SU-DHL-6 (cell line): ENCODE data around the gene PDE6A.

ENCODE experiments used
- H2AFZ ChIP-seq: fragments of 200-600 bp; sonication (generic); 2 replicates; pipeline ENCODE4 v1.6.1; 2014; ENCODE audit warnings: low read depth, mild to moderate bottlenecking, moderate library complexity, mixed read lengths, antibody characterized with exemption, low read length; ENCODE audit not compliant: severe bottlenecking
- H3F3A ChIP-seq: fragments of 200-600 bp; shearing (Covaris generic); 2 replicates; pipeline ENCODE4 v1.6.0; 2016; ENCODE audit warnings: antibody characterized with exemption, mild to moderate bottlenecking; ENCODE audit not compliant: insufficient read depth
- H3K27ac ChIP-seq: fragments of 200-600 bp; sonication (generic); 2 replicates; pipeline ENCODE4 v1.5.1; 2016; ENCODE audit warnings: low read depth, mild to moderate bottlenecking, low read length, moderate library complexity, mixed read lengths
- H3K27me3 ChIP-seq: fragments of 200-600 bp; sonication (generic), shearing (Covaris generic); 2 replicates; pipeline ENCODE4 v1.6.0; 2014; ENCODE audit warnings: mild to moderate bottlenecking, low read length
- H3K36me3 ChIP-seq: fragments of 200-600 bp; sonication (generic); 2 replicates; pipeline ENCODE4 v1.6.1; 2014; ENCODE audit warnings: mild to moderate bottlenecking, low read length, mixed read lengths
- H3K4me2 ChIP-seq: fragments of 300-600, 200-600 bp; shearing (Covaris generic), sonication (generic); 2 replicates; pipeline ENCODE4 v1.6.0; 2014; ENCODE audit warnings: low read length, low read depth, mild to moderate bottlenecking; ENCODE audit not compliant: poor library complexity, severe bottlenecking
- H3K4me3 ChIP-seq: fragments of 200-600 bp; sonication (generic); 2 replicates; pipeline ENCODE4 v1.5.1; 2014; ENCODE audit warnings: antibody characterized with exemption, low read length, mild to moderate bottlenecking, mixed read lengths; ENCODE audit not compliant: insufficient read depth, poor library complexity, severe bottlenecking
- H3K79me2 ChIP-seq: fragments of 200-600 bp; sonication (generic); 2 replicates; pipeline ENCODE4 v1.6.1; 2014; ENCODE audit warnings: mild to moderate bottlenecking, low read length, moderate library complexity; ENCODE audit not compliant: insufficient read depth
- H3K9ac ChIP-seq: fragments of 200-600 bp; sonication (generic); 2 replicates; pipeline ENCODE4 v1.7.0; 2014; ENCODE audit warnings: mild to moderate bottlenecking, low read length
- H3K9me2 ChIP-seq: fragments of 200-600 bp; sonication (generic); replicated peaks from 2 replicates; pipeline ENCODE4 v1.6.1; 2014; ENCODE audit warnings: low read length; ENCODE audit not compliant: insufficient read depth
- H3K9me3 ChIP-seq: fragments of 200-600 bp; sonication (generic); 2 replicates; pipeline ENCODE4 v1.6.1; 2014; ENCODE audit warnings: low read length, mixed read lengths; ENCODE audit not compliant: insufficient read depth
- H4K20me1 ChIP-seq: fragments of 200-600 bp; sonication (generic); 2 replicates; pipeline ENCODE4 v1.6.1; 2014; ENCODE audit warnings: low read depth, mild to moderate bottlenecking, antibody characterized with exemption, low read length, moderate library complexity, mixed read lengths
- CTCF ChIP-seq: fragments of 200-600 bp; sonication (generic); IDR thresholded peaks from one replicate; pipeline ENCODE4 v1.5.1; 2017; ENCODE audit warnings: antibody characterized with exemption, mild to moderate bottlenecking, low read length, moderate library complexity; ENCODE audit not compliant: insufficient read depth, poor library complexity, severe bottlenecking
- EZH2phosphoT487 ChIP-seq: fragments of 200-600 bp; sonication (generic), shearing (Covaris generic); conservative IDR thresholded peaks from 2 replicates; pipeline ENCODE4 v1.6.1; 2018; ENCODE audit warnings: mild to moderate bottlenecking, antibody characterized with exemption, low read length, moderate library complexity, mixed read lengths

Gene PDE6A

GRCh38 chr5:149922950-149923349 lies 21.6 kb downstream of the PDE6A start:
- Histone ChIP-seq H3K79me2 (no peaks in the 10 kb centered on the region), H2AFZ (no peak overlapping the region), H3K27me3 (0 out of 2 replicates have a peak, but pooled peaks cover 3% of the 10 kb centered on the region), H3K9ac (no peak overlapping the region), H3K9me2 (no peaks in the 10 kb centered on the region), H4K20me1 (no peaks in the 10 kb centered on the region), H3K36me3 (no peaks in the 10 kb centered on the region), H3K4me3 (no peak overlapping the region), H3K27ac (no peak overlapping the region), H3K9me3 (no peaks in the 10 kb centered on the region), H3F3A (no peaks in the 10 kb centered on the region), H3K4me2 (no peak overlapping the region)
- TF ChIP-seq CTCF (no peak), EZH2phosphoT487 (no peak)

DNA sequence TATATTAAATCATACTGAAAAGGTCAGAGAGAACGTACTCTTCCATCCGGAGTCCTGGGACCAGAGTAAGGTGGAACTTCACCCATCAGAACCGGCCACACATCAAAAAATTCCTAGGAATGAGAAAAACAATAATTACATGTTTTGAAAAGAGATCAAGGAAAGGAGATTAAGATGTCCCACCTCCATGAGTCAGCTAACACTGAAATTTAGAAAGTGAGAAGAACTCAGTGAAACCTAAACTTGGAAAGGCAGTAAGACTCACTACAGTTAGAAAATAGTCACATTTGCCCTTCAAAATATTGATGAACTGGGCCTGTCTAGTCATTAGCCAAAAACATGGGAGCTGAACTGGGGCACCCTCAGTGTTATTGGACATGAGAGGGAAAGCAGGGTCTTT lies 23.0 kb downstream of the PDE6A start:
- no peaks in the 10 kb centered on the region for H4K20me1 ChIP-seq
- H3K27me3 ChIP-seq = 0 out of 2 replicates have a peak, but pooled peaks cover 3% of the 10 kb centered on the region
- H3K79me2 ChIP-seq = no peaks in the 10 kb centered on the region
- TF ChIP-seq CTCF = no peak
- no peak for TF ChIP-seq EZH2phosphoT487
- no peaks in the 10 kb centered on the region for H3K36me3 ChIP-seq
- H3K4me3 ChIP-seq = no peak overlapping the region
- H3K9me2 ChIP-seq = no peaks in the 10 kb centered on the region
- no peaks in the 10 kb centered on the region for H3K9me3 ChIP-seq
- H2AFZ ChIP-seq = no peak overlapping the region
- H3K27ac ChIP-seq = no peak overlapping the region
- H3F3A ChIP-seq = no peaks in the 10 kb centered on the region
- no peak overlapping the region for H3K9ac ChIP-seq
- H3K4me2 ChIP-seq = no peak overlapping the region

DNA sequence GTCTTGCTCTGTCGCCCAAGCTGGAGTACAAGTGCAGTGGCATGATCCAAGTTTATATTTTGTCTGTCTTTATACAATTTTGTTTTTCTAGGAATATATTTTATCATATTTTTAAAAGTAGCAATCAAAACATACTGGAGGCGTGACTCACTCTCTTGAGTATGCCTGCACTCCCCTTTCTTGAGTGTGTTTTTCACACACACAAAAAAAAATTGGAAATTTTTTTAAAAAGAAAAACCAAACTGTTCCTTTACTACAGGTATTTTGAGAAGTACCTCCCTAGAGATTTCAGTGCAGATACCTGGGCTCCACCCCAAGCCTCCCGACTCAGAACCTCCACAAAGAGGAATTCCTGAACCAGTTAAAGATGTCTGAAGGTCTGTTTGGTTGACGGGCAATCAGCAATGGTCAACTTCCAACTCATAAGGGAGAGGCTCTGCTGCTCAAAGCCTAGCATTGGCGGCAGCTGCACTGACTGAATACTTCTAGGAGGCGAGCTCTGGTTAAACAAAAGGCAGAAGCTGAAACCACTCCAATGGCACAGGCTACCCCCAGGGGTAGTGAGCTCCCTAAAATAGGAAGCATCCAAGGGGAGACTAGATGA lies 27.4 kb downstream of the PDE6A start:
- H3K9ac ChIP-seq = no peak overlapping the region
- TF ChIP-seq EZH2phosphoT487 = no peak
- TF ChIP-seq CTCF = no peak

More for the DNA sequence above, 27.4 kb downstream of the PDE6A start:
- H3K36me3 ChIP-seq = no peaks in the 10 kb centered on the region
- no peaks in the 10 kb centered on the region for H4K20me1 ChIP-seq
- no peaks in the 10 kb centered on the region for H3F3A ChIP-seq
- H3K9me3 ChIP-seq = no peaks in the 10 kb centered on the region
- H3K27ac ChIP-seq = no peak overlapping the region
- no peaks in the 10 kb centered on the region for H3K79me2 ChIP-seq
- H2AFZ ChIP-seq = no peak overlapping the region
- H3K4me3 ChIP-seq = no peak overlapping the region
- H3K9me2 ChIP-seq = no peaks in the 10 kb centered on the region
- H3K4me2 ChIP-seq = no peak overlapping the region
- H3K27me3 ChIP-seq = no peaks in the 10 kb centered on the region
